ENCODE results near the gene ZSCAN16.
A peak's percentile ranks its signal among the peaks of the same experiment; 100 is the strongest.

ZSCAN16 gene

GRCh38 chr6:28142446-28142845 lies 18.0 kb downstream of the ZSCAN16 start:
- peak overlapping the region; percentile 91 for H3K4me3 ChIP-seq (ENCODE audit: low read depth, low read length, poor library complexity, severe bottlenecking)

GRCh38 chr6:28145231-28145630 lies 20.8 kb downstream of the ZSCAN16 start:
- Histone ChIP-seq H3F3A (ENCODE audit: insufficient read depth, low read length) (no peaks in the 10 kb centered on the region), H3K36me3 (ENCODE audit: insufficient read depth, low read length) (peaks cover 55% of the 10 kb centered on the region), H3K27me3 (ENCODE audit: insufficient read depth, low read length) (no peaks in the 10 kb centered on the region), H3K4me2 (ENCODE audit: low read length) (no peak overlapping the region), H3K9ac (ENCODE audit: low read length) (no peak overlapping the region), H2AFZ (ENCODE audit: low read length) (no peak overlapping the region), H3K27ac (ENCODE audit: low read depth, low read length, poor library complexity, severe bottlenecking) (no peak overlapping the region), H4K20me1 (ENCODE audit: insufficient read depth, low read length) (no peaks in the 10 kb centered on the region), H3K9me2 (ENCODE audit: low read depth, low read length) (no peaks in the 10 kb centered on the region), H3K79me2 (ENCODE audit: insufficient read depth, low read length) (peaks cover 24% of the 10 kb centered on the region), H3K4me3 (ENCODE audit: low read depth, low read length, poor library complexity, severe bottlenecking) (no peak overlapping the region), H3K4me1 (ENCODE audit: insufficient read depth, low read length, severe bottlenecking) (peaks cover 20% of the 10 kb centered on the region), H3K9me3 (ENCODE audit: low read length) (no peaks in the 10 kb centered on the region)
- TF ChIP-seq EZH2 (IDR thresholded peaks at IDR 0.05; ENCODE audit: borderline replicate concordance, low read length), result no peak
- no peak for TF ChIP-seq CTCF (IDR thresholded peaks at IDR 0.05; ENCODE audit: low read length)

More at GRCh38 chr6:28142446-28142845, 18.0 kb downstream of the ZSCAN16 start:
- Histone ChIP-seq H4K20me1 (ENCODE audit: insufficient read depth, low read length) (no peaks in the 10 kb centered on the region), H3K27me3 (ENCODE audit: insufficient read depth, low read length) (no peaks in the 10 kb centered on the region), H2AFZ (ENCODE audit: low read length) (no peak overlapping the region), H3K9me3 (ENCODE audit: low read length) (no peaks in the 10 kb centered on the region), H3K4me1 (ENCODE audit: insufficient read depth, low read length, severe bottlenecking) (peaks cover 31% of the 10 kb centered on the region), H3K9me2 (ENCODE audit: low read depth, low read length) (no peaks in the 10 kb centered on the region), H3K9ac (ENCODE audit: low read length) (peak overlapping the region; percentile 88), H3K79me2 (ENCODE audit: insufficient read depth, low read length) (peaks cover 24% of the 10 kb centered on the region), H3K27ac (ENCODE audit: low read depth, low read length, poor library complexity, severe bottlenecking) (peak overlapping the region; percentile 62), H3K36me3 (ENCODE audit: insufficient read depth, low read length) (peaks cover 29% of the 10 kb centered on the region), H3F3A (ENCODE audit: insufficient read depth, low read length) (no peaks in the 10 kb centered on the region), H3K4me2 (ENCODE audit: low read length) (peak overlapping the region; percentile 89)
- TF ChIP-seq CTCF (IDR thresholded peaks at IDR 0.05; ENCODE audit: low read length), result no peak
- TF ChIP-seq EZH2 (IDR thresholded peaks at IDR 0.05; ENCODE audit: borderline replicate concordance, low read length), result no peak

- TF ChIP-seq CTCF (IDR thresholded peaks at IDR 0.05; ENCODE audit: low read length) (no peak), EZH2 (IDR thresholded peaks at IDR 0.05; ENCODE audit: borderline replicate concordance, low read length) (no peak)
- no peak overlapping the region for H3K4me3 ChIP-seq (ENCODE audit: low read depth, low read length, poor library complexity, severe bottlenecking)
- peaks cover 98% of the 10 kb centered on the region for H3K36me3 ChIP-seq (ENCODE audit: insufficient read depth, low read length)
- H3F3A ChIP-seq (ENCODE audit: insufficient read depth, low read length), result no peaks in the 10 kb centered on the region
- H3K4me1 ChIP-seq (ENCODE audit: insufficient read depth, low read length, severe bottlenecking), result no peaks in the 10 kb centered on the region
- peaks cover 15% of the 10 kb centered on the region for H3K9me3 ChIP-seq (ENCODE audit: low read length)
- no peaks in the 10 kb centered on the region for H3K79me2 ChIP-seq (ENCODE audit: insufficient read depth, low read length)
- no peak overlapping the region for H3K9ac ChIP-seq (ENCODE audit: low read length)
- no peaks in the 10 kb centered on the region for H3K9me2 ChIP-seq (ENCODE audit: low read depth, low read length)
- no peak overlapping the region for H2AFZ ChIP-seq (ENCODE audit: low read length)
- H3K27me3 ChIP-seq (ENCODE audit: insufficient read depth, low read length), result no peaks in the 10 kb centered on the region
- H4K20me1 ChIP-seq (ENCODE audit: insufficient read depth, low read length), result no peaks in the 10 kb centered on the region
- no peak overlapping the region for H3K27ac ChIP-seq (ENCODE audit: low read depth, low read length, poor library complexity, severe bottlenecking)
- H3K4me2 ChIP-seq (ENCODE audit: low read length), result no peak overlapping the region
These were observed 28.1 kb downstream of the ZSCAN16 start for GRCh38 chr6:28152531-28152930.
